Endothelial cell of umbilical vein (primary cell): ENCODE measurements around the gene TAS2R3. TPM values are rescaled to one million over a fixed set of nuclear protein-coding genes. Genes with fewer than 3 reads are reported as not detected.

Experiments used
- BruUV-seq: library from RNA; stranded (reverse); fragments of 400-500 nt; replicated peaks from 2 replicates; lab custom pipeline; 2021; lab: Mats Ljungman, UMichigan
- CTCF ChIA-PET: fragments of 300-600, 350-600 bp; sonication (Branson Sonifier 250); formaldehyde crosslinking; loops from one replicate; lab custom pipeline; 2021; ENCODE audit warnings: antibody characterized with exemption, inconsistent platforms; lab: Charles Lee
- POLR2A ChIA-PET: fragments of 300-600, 350-600 bp; sonication (Branson Sonifier 250); formaldehyde crosslinking; loops from one replicate; lab custom pipeline; 2021; ENCODE audit warnings: antibody characterized with exemption, inconsistent platforms; lab: Charles Lee
- DNase-seq: peaks from one replicate; pipeline ENCODE4 v3.0.0-alpha.2; 2011; ENCODE audit warnings: low read depth, low spot score
- FAIRE-seq: peaks from 2 replicates; lab custom pipeline; 2011; peaks lifted over from hg19 to GRCh38; lab: Jason Lieb, UNC
- H2AFZ ChIP-seq: 2 replicates; pipeline ENCODE4 v1.6.0; 2012; ENCODE audit warnings: low read depth, low read length, control low read depth, inconsistent platforms
- H3K27ac ChIP-seq: 2 replicates; pipeline ENCODE4 v1.5.1; 2011; ENCODE audit warnings: low read depth, mild to moderate bottlenecking, control low read depth, low read length, moderate library complexity; ENCODE audit not compliant: insufficient read depth
- H3K27me3 ChIP-seq, 2 experiments: 2 replicates each; pipeline versions ENCODE4 v1.6.0 to v1.6.1; 2011; ENCODE audit warnings: low read length in 2 of 2, mixed read lengths in 1 of 2; ENCODE audit not compliant: control insufficient read depth in 2 of 2, insufficient read depth in 2 of 2
- H3K36me3 ChIP-seq, 2 experiments: 2 replicates in 1 of 2; 3 replicates in 1 of 2; pipeline ENCODE4 v1.5.1; 2011; ENCODE audit warnings: low read length in 2 of 2, mild to moderate bottlenecking in 1 of 2, moderate library complexity in 1 of 2; ENCODE audit not compliant: control insufficient read depth in 2 of 2, insufficient read depth in 2 of 2; ENCODE audit errors: extremely low read depth in 1 of 2
- H3K4me1 ChIP-seq: 3 replicates; pipeline ENCODE4 v1.5.1; 2011; ENCODE audit warnings: mild to moderate bottlenecking, low read length; ENCODE audit not compliant: control insufficient read depth, insufficient read depth; ENCODE audit errors: extremely low read depth
- H3K4me2 ChIP-seq: 2 replicates; pipeline ENCODE4 v1.6.1; 2011; ENCODE audit warnings: low read length, control low read depth, mixed read lengths; ENCODE audit not compliant: insufficient read depth
- H3K4me3 ChIP-seq, 3 experiments: fragments of 200-600 bp in 1 of 3; sonication (generic), shearing (Covaris generic) in 1 of 3; replicated peaks in 1 of 3; 2 replicates each; pipeline ENCODE4 v1.5.1; 2011 to 2016; ENCODE audit warnings: control low read depth in 3 of 3, low read length in 3 of 3, mild to moderate bottlenecking in 2 of 3, inconsistent platforms in 1 of 3, low read depth in 1 of 3, moderate library complexity in 1 of 3; ENCODE audit not compliant: insufficient read depth in 1 of 3
- H3K79me2 ChIP-seq: 2 replicates; pipeline ENCODE4 v1.6.0; 2012; ENCODE audit warnings: low read length, inconsistent platforms; ENCODE audit not compliant: control insufficient read depth, insufficient read depth
- H3K9ac ChIP-seq: replicated peaks from 2 replicates; pipeline ENCODE3; 2011; ENCODE audit warnings: low read length, control low read depth; ENCODE audit not compliant: insufficient read depth; ENCODE audit errors: extremely low read depth
- H3K9me1 ChIP-seq: replicated peaks from 3 replicates; pipeline ENCODE4 v1.6.0; 2011; ENCODE audit warnings: mild to moderate bottlenecking, low read length; ENCODE audit not compliant: control insufficient read depth, insufficient read depth; ENCODE audit errors: extremely low read depth
- H3K9me3 ChIP-seq: replicated peaks from 2 replicates; pipeline ENCODE4 v1.5.1; 2012; ENCODE audit warnings: low read length, inconsistent platforms; ENCODE audit not compliant: control insufficient read depth, insufficient read depth
- H4K20me1 ChIP-seq: replicated peaks from 2 replicates; pipeline ENCODE3; 2011; ENCODE audit warnings: mild to moderate bottlenecking, low read length; ENCODE audit not compliant: control insufficient read depth, insufficient read depth; ENCODE audit errors: extremely low read depth
- EZH2 ChIP-seq: IDR thresholded peaks from 2 replicates; pipeline ENCODE4 v1.6.1; 2012; ENCODE audit warnings: borderline replicate concordance, low read depth, mild to moderate bottlenecking, moderate library complexity, low read length, inconsistent platforms; ENCODE audit not compliant: severe bottlenecking
- FOS ChIP-seq: IDR thresholded peaks from 2 replicates; pipeline ENCODE4 v1.6.1; 2011; ENCODE audit warnings: mild to moderate bottlenecking, low read length, moderate library complexity, borderline replicate concordance; ENCODE audit not compliant: insufficient read depth
- GATA2 ChIP-seq: IDR thresholded peaks from 2 replicates; pipeline ENCODE4 v1.7.0; 2011; ENCODE audit warnings: low read depth, mild to moderate bottlenecking, moderate library complexity, mixed read lengths, low read length; ENCODE audit not compliant: insufficient read length, insufficient read depth
- JUN ChIP-seq: IDR thresholded peaks from 2 replicates; pipeline ENCODE4 v1.6.1; 2011; ENCODE audit warnings: borderline replicate concordance, low read depth; ENCODE audit not compliant: insufficient read length, insufficient read depth
- MAX ChIP-seq: IDR thresholded peaks from 2 replicates; pipeline ENCODE4 v1.6.1; 2011; ENCODE audit not compliant: insufficient read depth, insufficient read length
- MYC ChIP-seq: IDR thresholded peaks from one replicate; pipeline ENCODE4 v1.6.1; 2011; ENCODE audit warnings: mild to moderate bottlenecking, low read depth, low read length
- POLR2A ChIP-seq: IDR thresholded peaks from 2 replicates; pipeline ENCODE4 v1.6.1; 2012; ENCODE audit warnings: low read depth, mild to moderate bottlenecking, control low read depth, low read length
- POLR2AphosphoS5 ChIP-seq: IDR thresholded peaks from 2 replicates; pipeline ENCODE4 v1.6.1; 2012; ENCODE audit warnings: low read depth, mild to moderate bottlenecking, control low read depth, low read length, moderate library complexity; ENCODE audit not compliant: insufficient read depth
- dilution Hi-C: fragments of 300-500 bp; cut with MboI; formaldehyde crosslinking; loops from one replicate; pipeline ENCODE4 v1.15.0; 2019; ENCODE audit warnings: low sequenced_read_pairs; ENCODE audit not compliant: extremely low pct_ligation_motif_present
- intact Hi-C: fragments of 100-400 bp; cut with micrococcal nuclease; formaldehyde crosslinking; loops from one replicate; pipeline ENCODE4 v1.10.0; 2022
- polyA plus RNA-seq, 4 experiments: library from polyadenylated mRNA; depleted of rRNA in 3 of 4; stranded (reverse) in 3 of 4; unstranded in 1 of 4; fragments of >200 nt; gene quantifications; 2 replicates each; pipeline versions ENCODE4 v1.2.1 to v1.2.3, GENCODE V29; 2011 to 2012; ENCODE audit warnings: missing spikeins in 1 of 4
- total RNA-seq: library from RNA; stranded (reverse); gene quantifications from 2 replicates; pipeline ENCODE4 v1.2.3, GENCODE V29; 2021

The TAS2R3 gene
- total and polyA plus RNA-seq, 2 donors (not counting 3 experiments of a cell fraction or from before 2014, with no cell fraction given), result 0.08 to 2.0 TPM

GRCh38 chr7:141776374-141776773, 12.5 kb downstream of the TAS2R3 start, which contains the start of gene TAS2R4:
Gene TAS2R4 (plus strand): TSS chr7:141776674. CDS start chr7:141778489, 1,815 bp downstream.
- intact Hi-C loops, result no loop called here
- no peak within 1 kb of the TSS for H2AFZ ChIP-seq
- no TSS peak for BruUV-seq
- dilution Hi-C loops, result no loop called here
- no peaks in the 10 kb centered on the region for H3K9me3 ChIP-seq
- H3K4me2 ChIP-seq, result no peak within 1 kb of the TSS
- no peaks in the 10 kb centered on the region for H4K20me1 ChIP-seq
- H3K9ac ChIP-seq, result no peak within 1 kb of the TSS
- TF ChIP-seq JUN (no peak), GATA2 (no peak), MAX (no peak), POLR2A (no peak), EZH2 (no peak), POLR2AphosphoS5 (no peak), MYC (no peak), FOS (no peak)
- no peak within 1 kb of the TSS for H3K4me3 ChIP-seq
- FAIRE-seq, result no peak
- DNase-seq, result no peak
- H3K79me2 ChIP-seq, result no peaks in the 10 kb centered on the region
- H3K4me1 ChIP-seq, result no peaks in the 10 kb centered on the region
- peaks cover 0 to 3% of the 10 kb centered on the region in 2 experiments for H3K36me3 ChIP-seq
- ChIA-PET POLR2A (no interaction called here), CTCF (interaction anchor here (1.7 kb wide), 1 partner anchor 9 kb away, joined by 12 read pairs; no protein-coding TSS in a partner anchor)
- no peak within 1 kb of the TSS for H3K27ac ChIP-seq
- no peaks in the 10 kb centered on the region for H3K9me1 ChIP-seq
- no peaks in the 10 kb centered on the region for H3K27me3 ChIP-seq
